Measurements from ENCODE around the gene SP2. TPM values are rescaled to one million over a fixed set of nuclear protein-coding genes. Genes with fewer than 3 reads are reported as not detected.
"Not testable (repeated sequence)": the region's sequence is repeated elsewhere in the genome, so short reads cannot be mapped to it uniquely, and the experiment has no call there.

The SP2 gene
- total RNA-seq, 2 experiments from 2014 or later, result 5.8 to 22.1 TPM

GRCh38 chr17:47934856-47935255 lies 38.8 kb downstream of the SP2 start:
- no peaks in the 10 kb centered on the region for H3K9me2 ChIP-seq (ENCODE audit: insufficient read depth, low read length)
- H3K27ac ChIP-seq (ENCODE audit: low read depth, low read length, poor library complexity, severe bottlenecking), result no peak overlapping the region
- H3K9me3 ChIP-seq (ENCODE audit: low read length), result no peaks in the 10 kb centered on the region
- CTCF ChIA-PET (ENCODE audit: unreplicated experiment), result no interaction called here
- no peak for TF ChIP-seq EZH2phosphoT487 (IDR thresholded peaks at IDR 0.05; ENCODE audit: borderline replicate concordance, low read depth, low read length)
- no peak for TF ChIP-seq CTCF (conservative IDR thresholded peaks at IDR 0.05; ENCODE audit: low read length)
- H3K36me3 ChIP-seq (ENCODE audit: insufficient read depth, low read length), result peaks cover 8% of the 10 kb centered on the region; the same call in 1 of the 2 replicates
- intact Hi-C loops (cut with micrococcal nuclease; ENCODE audit: unreplicated experiment), result no loop called here
- no peaks in the 10 kb centered on the region for H3K4me1 ChIP-seq (ENCODE audit: insufficient read depth, low read length, poor library complexity, severe bottlenecking)
- no peak for DNase-seq (ENCODE audit: low spot score)
- no peak overlapping the region for H2AFZ ChIP-seq (ENCODE audit: low read length)
- POLR2A ChIA-PET, result no interaction called here
- no peaks in the 10 kb centered on the region for H3K79me2 ChIP-seq (ENCODE audit: insufficient read depth, low read depth, low read length)
- H3K4me3 ChIP-seq (ENCODE audit: low read depth, low read length, poor library complexity, severe bottlenecking), result no peak overlapping the region
- no TSS peak for BruUV-seq (replicated peaks)
- H3K4me2 ChIP-seq (ENCODE audit: low read length), result no peak overlapping the region
- H4K20me1 ChIP-seq (ENCODE audit: insufficient read depth, low read length), result no peaks in the 10 kb centered on the region

GRCh38 chr17:47935468-47935867 lies 39.4 kb downstream of the SP2 start:
- H3K27ac ChIP-seq (ENCODE audit: low read depth, low read length, poor library complexity, severe bottlenecking); H3K4me3 ChIP-seq (ENCODE audit: low read depth, low read length, poor library complexity, severe bottlenecking); POLR2A ChIA-PET; H3K4me2 ChIP-seq (ENCODE audit: low read length); CTCF ChIA-PET (ENCODE audit: unreplicated experiment); H2AFZ ChIP-seq (ENCODE audit: low read length); H3K36me3 ChIP-seq (ENCODE audit: insufficient read depth, low read length); H3K79me2 ChIP-seq (ENCODE audit: insufficient read depth, low read depth, low read length); DNase-seq (ENCODE audit: low spot score); H3K9me3 ChIP-seq (ENCODE audit: low read length); BruUV-seq (replicated peaks); H3K4me1 ChIP-seq (ENCODE audit: insufficient read depth, low read length, poor library complexity, severe bottlenecking); intact Hi-C loops (cut with micrococcal nuclease; ENCODE audit: unreplicated experiment); H3K9me2 ChIP-seq (ENCODE audit: insufficient read depth, low read length); H4K20me1 ChIP-seq (ENCODE audit: insufficient read depth, low read length): not testable (repeated sequence)

- intact Hi-C loops (cut with micrococcal nuclease; ENCODE audit: unreplicated experiment), result no loop called here
- no peak overlapping the region for H2AFZ ChIP-seq (ENCODE audit: low read length)
- DNase-seq (ENCODE audit: low spot score), result no peak
- no peaks in the 10 kb centered on the region for H3K9me2 ChIP-seq (ENCODE audit: insufficient read depth, low read length)
- H3K4me1 ChIP-seq (ENCODE audit: insufficient read depth, low read length, poor library complexity, severe bottlenecking), result peaks cover 10% of the 10 kb centered on the region
- CTCF ChIA-PET (ENCODE audit: unreplicated experiment), result interaction anchor here (1.1 kb wide), 1 partner anchor 34 kb away, joined by 3 read pairs; no protein-coding TSS in a partner anchor
- TF ChIP-seq CTCF (conservative IDR thresholded peaks at IDR 0.05; ENCODE audit: low read length) (no peak), EZH2phosphoT487 (IDR thresholded peaks at IDR 0.05; ENCODE audit: borderline replicate concordance, low read depth, low read length) (no peak)
- H3K36me3 ChIP-seq (ENCODE audit: insufficient read depth, low read length), result no peaks in the 10 kb centered on the region
- H3K27ac ChIP-seq (ENCODE audit: low read depth, low read length, poor library complexity, severe bottlenecking), result no peak overlapping the region
- H3K4me2 ChIP-seq (ENCODE audit: low read length), result no peak overlapping the region
- no peaks in the 10 kb centered on the region for H3K79me2 ChIP-seq (ENCODE audit: insufficient read depth, low read depth, low read length)
- no peak overlapping the region for H3K4me3 ChIP-seq (ENCODE audit: low read depth, low read length, poor library complexity, severe bottlenecking)
- POLR2A ChIA-PET, result no interaction called here
- BruUV-seq (replicated peaks), result no TSS peak
- H4K20me1 ChIP-seq (ENCODE audit: insufficient read depth, low read length), result no peaks in the 10 kb centered on the region
- no peaks in the 10 kb centered on the region for H3K9me3 ChIP-seq (ENCODE audit: low read length)
Measured at GRCh38 chr17:47935961-47936360, 39.9 kb downstream of the SP2 start.
